ENCODE results near the gene HLA-DRB1.
"Not testable (repeated sequence)": the region's sequence is repeated elsewhere in the genome, so short reads cannot be mapped to it uniquely, and the experiment has no call there.

The HLA-DRB1 gene

GRCh38 chr6:32580593-32580992 lies 9.1 kb downstream of the HLA-DRB1 start:
- Histone ChIP-seq H3K4me3 (ENCODE audit: low read length) (no peak overlapping the region), H3K36me3 (ENCODE audit: control insufficient read depth, insufficient read depth, low read length, severe bottlenecking) (no peaks in the 10 kb centered on the region), H3K4me1 (ENCODE audit: control insufficient read depth, insufficient read depth, low read length) (no peaks in the 10 kb centered on the region), H3K9me3 (ENCODE audit: control insufficient read depth, low read length) (no peaks in the 10 kb centered on the region), H3K27me3 (replicated peaks; ENCODE audit: control insufficient read depth, insufficient read depth, low read length) (no peaks in the 10 kb centered on the region), H3K9ac (ENCODE audit: low read length) (no peak overlapping the region)
- no peak for DNase-seq (ENCODE audit: low read depth)

DNA sequence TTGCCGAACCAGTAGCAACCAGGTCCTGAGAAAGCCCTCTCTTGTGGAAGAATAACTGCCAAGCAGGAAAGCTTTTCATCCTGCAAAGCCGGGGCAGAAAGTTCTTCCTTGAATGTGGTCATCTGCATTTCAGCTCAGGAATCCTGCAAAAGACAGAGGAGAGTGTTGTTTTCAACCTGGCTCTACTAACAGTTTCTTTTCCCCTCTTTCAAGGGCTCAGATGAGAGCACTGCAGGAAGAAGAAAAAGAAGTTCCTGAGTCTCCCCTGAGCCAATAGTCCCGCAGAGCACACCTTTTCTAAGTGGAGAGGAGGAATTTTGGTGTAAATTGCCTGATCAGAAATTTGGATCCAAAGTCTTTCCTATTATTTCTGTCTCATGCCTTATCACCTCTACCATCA lies 10.7 kb downstream of the HLA-DRB1 start:
- DNase-seq (ENCODE audit: low read depth): no peak
- Histone ChIP-seq H3K4me3 (ENCODE audit: low read length) (no peak overlapping the region), H3K36me3 (ENCODE audit: control insufficient read depth, insufficient read depth, low read length, severe bottlenecking) (no peaks in the 10 kb centered on the region), H3K27me3 (replicated peaks; ENCODE audit: control insufficient read depth, insufficient read depth, low read length) (no peaks in the 10 kb centered on the region), H3K4me1 (ENCODE audit: control insufficient read depth, insufficient read depth, low read length) (no peaks in the 10 kb centered on the region), H3K9ac (ENCODE audit: low read length) (no peak overlapping the region), H3K9me3 (ENCODE audit: control insufficient read depth, low read length) (no peaks in the 10 kb centered on the region)

- H3K4me1 ChIP-seq (ENCODE audit: control insufficient read depth, insufficient read depth, low read length); H3K4me3 ChIP-seq (ENCODE audit: low read length); H3K27me3 ChIP-seq (replicated peaks; ENCODE audit: control insufficient read depth, insufficient read depth, low read length); DNase-seq (ENCODE audit: low read depth); H3K36me3 ChIP-seq (ENCODE audit: control insufficient read depth, insufficient read depth, low read length, severe bottlenecking); H3K9me3 ChIP-seq (ENCODE audit: control insufficient read depth, low read length); H3K9ac ChIP-seq (ENCODE audit: low read length): not testable (repeated sequence)
Observed at GRCh38 chr6:32577493-32577892, 12.2 kb downstream of the HLA-DRB1 start.

DNA sequence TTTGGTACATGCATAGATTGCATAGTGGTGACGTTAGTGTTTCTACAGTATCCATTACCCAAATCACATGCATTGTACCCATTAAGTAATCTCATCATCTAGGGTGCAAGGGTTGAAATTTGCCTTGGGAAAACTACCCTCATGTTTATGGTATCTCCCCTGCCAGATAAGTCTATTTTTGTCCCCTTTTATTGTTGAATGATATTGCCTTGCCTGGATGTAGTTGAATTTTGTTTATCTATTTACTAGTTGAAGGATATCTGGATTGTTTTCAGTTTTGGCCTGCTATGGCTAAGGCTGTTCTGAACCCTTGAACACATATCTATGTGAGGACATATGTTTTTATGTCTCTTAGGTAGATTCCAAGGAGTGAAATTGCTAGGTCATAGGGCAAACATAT lies 13.4 kb downstream of the HLA-DRB1 start:
- Histone ChIP-seq H3K27me3 (replicated peaks; ENCODE audit: control insufficient read depth, insufficient read depth, low read length) (no peaks in the 10 kb centered on the region), H3K36me3 (ENCODE audit: control insufficient read depth, insufficient read depth, low read length, severe bottlenecking) (no peaks in the 10 kb centered on the region), H3K4me3 (ENCODE audit: low read length) (no peak overlapping the region), H3K9ac (ENCODE audit: low read length) (no peak overlapping the region), H3K4me1 (ENCODE audit: control insufficient read depth, insufficient read depth, low read length) (no peaks in the 10 kb centered on the region), H3K9me3 (ENCODE audit: control insufficient read depth, low read length) (no peaks in the 10 kb centered on the region)
- DNase-seq (ENCODE audit: low read depth): no peak

- no peak overlapping the region for H3K4me3 ChIP-seq (ENCODE audit: low read length)
- no peaks in the 10 kb centered on the region for H3K9me3 ChIP-seq (ENCODE audit: control insufficient read depth, low read length)
- H3K4me1 ChIP-seq (ENCODE audit: control insufficient read depth, insufficient read depth, low read length): no peaks in the 10 kb centered on the region
- no peak for DNase-seq (ENCODE audit: low read depth)
- no peaks in the 10 kb centered on the region for H3K36me3 ChIP-seq (ENCODE audit: control insufficient read depth, insufficient read depth, low read length, severe bottlenecking)
- no peaks in the 10 kb centered on the region for H3K27me3 ChIP-seq (replicated peaks; ENCODE audit: control insufficient read depth, insufficient read depth, low read length)
- H3K9ac ChIP-seq (ENCODE audit: low read length): no peak overlapping the region
Observed at GRCh38 chr6:32570363-32570905, 19.2 kb downstream of the HLA-DRB1 start.

GRCh38 chr6:32568561-32568960 lies 21.1 kb downstream of the HLA-DRB1 start:
- no peak for DNase-seq (ENCODE audit: low read depth)
- no peaks in the 10 kb centered on the region for H3K36me3 ChIP-seq (ENCODE audit: control insufficient read depth, insufficient read depth, low read length, severe bottlenecking)
- no peaks in the 10 kb centered on the region for H3K27me3 ChIP-seq (replicated peaks; ENCODE audit: control insufficient read depth, insufficient read depth, low read length)
- H3K9ac ChIP-seq (ENCODE audit: low read length): no peak overlapping the region
- H3K9me3 ChIP-seq (ENCODE audit: control insufficient read depth, low read length): no peaks in the 10 kb centered on the region
- no peaks in the 10 kb centered on the region for H3K4me1 ChIP-seq (ENCODE audit: control insufficient read depth, insufficient read depth, low read length)
- H3K4me3 ChIP-seq (ENCODE audit: low read length): no peak overlapping the region

DNA sequence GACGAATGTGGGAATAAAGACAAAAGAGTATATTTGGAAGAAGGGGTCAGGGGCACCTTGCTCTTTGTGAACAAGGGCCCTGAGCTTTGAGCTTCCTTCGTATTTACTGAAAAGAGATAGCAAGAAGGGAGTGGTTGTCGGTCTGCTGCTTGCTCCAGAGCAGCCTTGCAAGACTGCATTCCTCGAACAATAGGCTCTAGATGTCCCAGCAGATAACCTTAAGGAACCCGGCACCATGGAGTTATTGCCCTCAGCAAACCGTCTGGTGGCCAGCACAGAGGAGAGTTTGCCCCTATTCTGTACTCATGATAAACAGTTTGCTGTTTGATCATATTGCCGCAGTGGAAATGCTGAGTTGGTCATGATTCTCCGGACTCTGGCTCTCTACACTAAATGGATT lies 22.7 kb downstream of the HLA-DRB1 start:
- H3K4me3 ChIP-seq (ENCODE audit: low read length): no peak overlapping the region
- no peaks in the 10 kb centered on the region for H3K4me1 ChIP-seq (ENCODE audit: control insufficient read depth, insufficient read depth, low read length)
- H3K27me3 ChIP-seq (replicated peaks; ENCODE audit: control insufficient read depth, insufficient read depth, low read length): no peaks in the 10 kb centered on the region
- DNase-seq (ENCODE audit: low read depth): no peak
- H3K9ac ChIP-seq (ENCODE audit: low read length): no peak overlapping the region
- H3K36me3 ChIP-seq (ENCODE audit: control insufficient read depth, insufficient read depth, low read length, severe bottlenecking): no peaks in the 10 kb centered on the region
- H3K9me3 ChIP-seq (ENCODE audit: control insufficient read depth, low read length): no peaks in the 10 kb centered on the region

GRCh38 chr6:32565511-32565910 lies 24.1 kb downstream of the HLA-DRB1 start:
- no peak for DNase-seq (ENCODE audit: low read depth)
- Histone ChIP-seq H3K36me3 (ENCODE audit: control insufficient read depth, insufficient read depth, low read length, severe bottlenecking) (no peaks in the 10 kb centered on the region), H3K9me3 (ENCODE audit: control insufficient read depth, low read length) (no peaks in the 10 kb centered on the region), H3K27me3 (replicated peaks; ENCODE audit: control insufficient read depth, insufficient read depth, low read length) (no peaks in the 10 kb centered on the region), H3K4me3 (ENCODE audit: low read length) (no peak overlapping the region), H3K9ac (ENCODE audit: low read length) (no peak overlapping the region), H3K4me1 (ENCODE audit: control insufficient read depth, insufficient read depth, low read length) (no peaks in the 10 kb centered on the region)

DNA sequence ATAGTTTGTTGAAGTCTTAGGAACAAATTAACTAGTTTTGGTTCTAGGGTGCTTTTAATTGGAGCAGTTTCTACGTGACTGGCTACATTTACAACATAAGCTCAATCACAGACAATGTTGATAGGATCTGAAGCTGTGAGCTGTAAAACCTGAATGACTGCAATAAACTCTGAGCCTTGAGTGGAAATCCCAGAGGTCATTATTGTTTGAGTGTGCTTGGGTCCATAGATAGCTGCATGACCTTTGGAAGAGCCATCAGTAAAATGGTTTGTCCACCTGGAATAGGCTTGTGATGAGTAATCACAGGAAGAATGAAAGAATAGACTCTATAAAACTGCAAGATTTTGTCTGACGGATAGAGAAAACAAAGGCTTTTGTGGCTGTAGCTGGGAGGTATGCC lies 26.7 kb downstream of the HLA-DRB1 start:
- H3K4me3 ChIP-seq (ENCODE audit: low read length): no peak overlapping the region
- DNase-seq (ENCODE audit: low read depth): no peak
- H3K4me1 ChIP-seq (ENCODE audit: control insufficient read depth, insufficient read depth, low read length): no peaks in the 10 kb centered on the region

DNA sequence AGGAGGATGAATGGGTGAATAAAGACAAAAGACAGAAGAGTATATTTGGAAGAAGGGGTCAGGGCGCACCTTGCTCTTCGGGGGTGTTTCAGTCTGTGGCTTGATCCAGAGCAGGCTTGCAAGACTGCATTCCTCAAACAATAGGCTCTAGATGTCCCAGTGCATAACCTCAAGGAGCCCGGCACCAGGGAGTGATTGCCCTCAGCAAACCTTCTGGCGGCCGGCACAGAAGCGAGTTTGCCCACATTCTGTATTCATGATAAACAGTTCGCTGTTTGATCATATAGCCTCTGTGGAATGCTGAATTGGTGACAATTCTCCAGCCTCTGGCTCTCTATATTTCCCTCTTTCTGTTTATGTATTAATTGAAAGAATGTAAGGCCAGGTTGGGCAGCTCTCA lies 29.9 kb downstream of the HLA-DRB1 start:
- Histone ChIP-seq H3K4me3 (ENCODE audit: low read length) (no peak overlapping the region), H3K9me3 (ENCODE audit: control insufficient read depth, low read length) (no peaks in the 10 kb centered on the region), H3K4me1 (ENCODE audit: control insufficient read depth, insufficient read depth, low read length) (no peaks in the 10 kb centered on the region), H3K9ac (ENCODE audit: low read length) (no peak overlapping the region), H3K36me3 (ENCODE audit: control insufficient read depth, insufficient read depth, low read length, severe bottlenecking) (no peaks in the 10 kb centered on the region), H3K27me3 (replicated peaks; ENCODE audit: control insufficient read depth, insufficient read depth, low read length) (peaks cover 6% of the 10 kb centered on the region)
- no peak for DNase-seq (ENCODE audit: low read depth)

More for the DNA sequence above, 26.7 kb downstream of the HLA-DRB1 start:
- Histone ChIP-seq H3K9ac (ENCODE audit: low read length) (no peak overlapping the region), H3K36me3 (ENCODE audit: control insufficient read depth, insufficient read depth, low read length, severe bottlenecking) (no peaks in the 10 kb centered on the region), H3K9me3 (ENCODE audit: control insufficient read depth, low read length) (no peaks in the 10 kb centered on the region), H3K27me3 (replicated peaks; ENCODE audit: control insufficient read depth, insufficient read depth, low read length) (peaks cover 6% of the 10 kb centered on the region)

DNA sequence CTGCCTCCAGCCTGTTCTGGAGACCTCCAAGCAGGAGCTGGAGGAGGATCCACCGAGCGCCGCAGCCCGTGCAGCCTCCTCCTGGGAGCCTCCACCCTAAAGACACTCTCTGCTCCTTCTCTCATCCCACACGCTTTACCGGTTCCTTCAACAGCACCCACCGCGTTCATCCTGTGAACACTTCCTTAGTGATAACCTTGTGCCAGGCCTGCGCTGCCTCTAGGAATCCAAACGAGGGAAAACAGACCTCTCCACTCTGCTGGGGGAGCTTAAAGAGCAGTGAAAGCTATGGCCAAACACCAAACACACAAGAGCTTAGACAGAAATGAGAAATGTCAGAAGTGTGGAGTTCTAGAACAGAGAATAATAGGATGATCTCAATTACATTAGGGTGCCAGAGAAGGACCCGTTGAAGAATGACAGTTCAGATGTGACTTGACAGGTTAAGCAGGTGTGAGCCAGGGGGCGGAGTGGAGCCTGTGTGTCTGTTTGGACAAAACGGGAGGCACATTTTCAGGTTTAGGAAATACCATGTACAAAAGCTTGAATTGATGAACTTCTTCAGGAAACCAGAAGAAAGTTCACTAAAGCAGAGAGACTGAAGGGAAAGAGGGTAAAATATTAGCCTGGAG lies 31.1 kb downstream of the HLA-DRB1 start:
- Histone ChIP-seq H3K9ac (ENCODE audit: low read length) (no peak overlapping the region), H3K36me3 (ENCODE audit: control insufficient read depth, insufficient read depth, low read length, severe bottlenecking) (no peaks in the 10 kb centered on the region), H3K4me1 (ENCODE audit: control insufficient read depth, insufficient read depth, low read length) (no peaks in the 10 kb centered on the region), H3K9me3 (ENCODE audit: control insufficient read depth, low read length) (no peaks in the 10 kb centered on the region), H3K4me3 (ENCODE audit: low read length) (no peak overlapping the region), H3K27me3 (replicated peaks; ENCODE audit: control insufficient read depth, insufficient read depth, low read length) (peaks cover 6% of the 10 kb centered on the region)
- no peak for DNase-seq (ENCODE audit: low read depth)

Data from adipocyte (in vitro differentiated cells).